HG03460 (cell line): ENCODE data around the gene CAP2.
"Not testable (repeated sequence)": the region's sequence is repeated elsewhere in the genome, so short reads cannot be mapped to it uniquely, and the experiment has no call there.

Experiments
- ATAC-seq: cut with Tn5 transposase; IDR thresholded peaks from one replicate; pipeline ENCODE4 v1.9.1; 2021; ENCODE audit not compliant: unreplicated experiment

CAP2 gene

DNA sequence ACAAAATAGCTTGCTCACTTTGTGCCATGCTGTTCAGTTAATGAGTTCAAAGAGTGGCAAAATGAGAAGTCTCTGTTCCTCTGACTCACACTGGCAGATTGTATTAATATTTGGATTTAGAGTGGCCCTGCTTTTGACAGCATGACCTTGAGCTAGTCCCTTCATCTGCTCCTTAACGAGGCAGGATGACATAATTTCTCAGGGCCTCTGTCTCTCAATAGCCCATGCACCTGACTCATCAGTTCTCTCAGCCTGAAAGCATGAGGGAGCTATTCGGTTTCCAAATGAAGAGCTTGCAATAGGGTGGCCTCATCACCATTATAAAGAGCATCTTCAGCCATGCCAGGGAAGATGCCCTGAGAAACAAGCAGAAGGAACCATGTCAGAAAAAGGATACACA, 38.2 kb downstream of the CAP2 start:
- ATAC-seq: no peak

GRCh38 chr6:17432356-17432755, 39.0 kb downstream of the CAP2 start:
- no peak for ATAC-seq

- ATAC-seq: no peak
Observed at GRCh38 chr6:17439243-17439993, 46.0 kb downstream of the CAP2 start.

DNA sequence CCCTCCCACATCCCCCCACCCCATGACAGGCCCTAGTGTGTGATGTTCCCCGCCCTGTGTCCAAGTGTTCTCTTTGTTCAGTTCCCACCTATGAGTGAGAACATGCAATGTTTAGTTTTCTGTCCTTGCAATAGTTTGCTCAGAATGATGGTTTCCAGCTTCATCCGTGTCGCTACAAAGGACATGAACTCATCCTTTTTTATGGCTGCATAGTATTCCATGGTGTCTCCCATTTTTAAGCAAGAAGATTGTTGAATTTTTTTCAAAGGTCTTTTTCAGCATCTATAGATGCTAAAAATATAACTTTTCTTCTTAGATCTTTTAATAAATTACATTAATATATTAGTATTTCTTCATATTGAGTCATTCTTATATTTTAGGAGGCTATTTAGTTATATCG, 47.4 kb downstream of the CAP2 start:
- ATAC-seq: not testable (repeated sequence)

GRCh38 chr6:17442196-17442595, 48.8 kb downstream of the CAP2 start:
- ATAC-seq: no peak

DNA sequence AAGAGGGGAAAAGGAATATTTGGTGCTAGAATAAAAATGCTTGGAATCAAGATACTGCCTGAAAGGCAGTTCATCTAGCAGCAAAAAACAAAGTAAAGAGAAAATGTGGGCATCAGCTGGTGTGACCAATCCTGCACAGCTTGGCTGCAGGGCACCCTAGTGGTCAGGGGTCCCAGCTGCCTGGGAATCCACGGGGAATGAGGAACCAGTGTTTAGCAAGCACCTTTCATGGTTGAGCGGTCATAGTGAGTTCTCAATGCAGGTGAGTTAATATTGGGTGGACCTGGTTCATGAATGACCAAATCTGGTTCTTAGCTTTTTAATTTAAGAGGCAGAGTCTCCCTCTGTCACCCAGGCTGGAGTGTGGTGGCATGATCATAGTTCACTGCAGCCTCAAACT, 53.3 kb downstream of the CAP2 start:
- ATAC-seq: no peak

- no peak for ATAC-seq
Observed at GRCh38 chr6:17448165-17448564, 54.8 kb downstream of the CAP2 start.

DNA sequence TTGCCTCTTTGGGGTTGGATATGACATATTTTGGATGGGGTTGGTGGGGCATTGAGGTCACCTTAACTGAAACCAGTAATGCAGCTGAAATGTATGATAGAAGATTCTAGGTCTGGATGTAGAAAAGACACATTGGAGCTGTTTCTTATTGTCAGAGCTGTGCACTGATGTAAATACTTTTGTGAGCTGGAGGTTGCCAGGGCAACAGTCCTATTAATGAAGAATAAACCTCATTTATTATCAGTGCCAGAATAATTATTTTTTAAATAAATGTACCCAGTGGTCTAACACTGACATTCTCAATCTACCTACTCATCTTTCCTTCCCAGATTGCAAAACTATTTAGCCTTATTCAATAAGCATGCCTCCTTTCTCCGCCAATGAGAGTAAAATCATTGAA, 57.0 kb downstream of the CAP2 start:
- no peak for ATAC-seq

GRCh38 chr6:17450832-17451231, 57.4 kb downstream of the CAP2 start:
- ATAC-seq: no peak

DNA sequence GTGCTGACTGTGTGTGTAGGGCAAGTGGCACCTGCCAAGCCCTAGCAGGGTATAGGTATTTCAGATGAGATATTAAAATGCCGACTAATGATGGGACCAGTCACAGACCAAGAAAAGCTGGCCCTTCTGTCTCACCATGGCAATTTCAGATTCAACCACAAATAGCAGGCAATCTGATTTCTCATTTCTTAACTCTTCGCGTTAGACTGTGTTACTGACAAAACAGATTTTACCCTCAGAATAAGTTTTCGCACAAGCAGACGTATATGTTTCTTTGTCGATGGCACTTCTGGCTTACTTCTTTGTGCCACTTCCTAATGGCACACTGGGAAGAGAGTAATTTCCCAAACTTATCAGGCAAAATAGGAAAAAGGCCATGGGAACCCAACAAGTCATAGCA, 58.7 kb downstream of the CAP2 start:
- ATAC-seq: no peak

DNA sequence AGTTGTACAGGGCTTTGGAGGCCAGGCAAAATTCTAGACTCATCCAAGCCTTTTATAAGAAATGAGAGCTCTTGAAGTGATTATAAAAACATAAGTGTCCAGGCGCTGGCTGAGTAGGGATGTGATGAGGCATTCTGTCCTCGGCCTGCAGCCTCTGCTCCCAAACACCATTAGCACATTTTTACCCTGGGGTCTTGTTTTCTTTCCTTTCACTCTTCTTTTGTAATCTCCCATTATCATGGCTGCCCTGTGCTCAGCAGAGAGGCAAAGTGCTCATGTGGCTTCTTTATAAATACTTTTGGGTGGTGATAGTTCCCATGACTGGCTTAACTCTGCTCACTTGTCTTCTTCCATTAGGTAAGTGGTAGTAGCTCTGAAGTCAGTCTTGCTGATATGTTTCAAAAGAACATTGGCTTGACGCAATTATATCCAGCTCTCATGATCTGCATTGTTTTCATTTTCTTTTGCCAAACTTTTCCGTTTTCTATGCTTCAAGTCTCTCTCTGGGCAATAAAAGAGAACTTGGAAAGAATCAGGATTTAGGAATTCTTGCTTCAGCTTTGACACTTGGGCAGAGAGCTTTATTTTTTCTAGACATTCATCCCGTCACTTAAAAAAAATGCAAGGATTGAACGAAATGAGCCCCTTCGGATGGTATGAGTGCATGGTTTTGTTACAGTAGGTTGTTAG, 61.1 kb downstream of the CAP2 start:
- no peak for ATAC-seq

GRCh38 chr6:17455919-17456318, 62.5 kb downstream of the CAP2 start:
- no peak for ATAC-seq

- ATAC-seq: no peak
Observed at GRCh38 chr6:17456711-17457110, 63.3 kb downstream of the CAP2 start.

- ATAC-seq: no peak
Observed at GRCh38 chr6:17457405-17457804, 64.0 kb downstream of the CAP2 start.

- ATAC-seq: no peak
Observed at GRCh38 chr6:17457956-17458355, 64.6 kb downstream of the CAP2 start.

DNA sequence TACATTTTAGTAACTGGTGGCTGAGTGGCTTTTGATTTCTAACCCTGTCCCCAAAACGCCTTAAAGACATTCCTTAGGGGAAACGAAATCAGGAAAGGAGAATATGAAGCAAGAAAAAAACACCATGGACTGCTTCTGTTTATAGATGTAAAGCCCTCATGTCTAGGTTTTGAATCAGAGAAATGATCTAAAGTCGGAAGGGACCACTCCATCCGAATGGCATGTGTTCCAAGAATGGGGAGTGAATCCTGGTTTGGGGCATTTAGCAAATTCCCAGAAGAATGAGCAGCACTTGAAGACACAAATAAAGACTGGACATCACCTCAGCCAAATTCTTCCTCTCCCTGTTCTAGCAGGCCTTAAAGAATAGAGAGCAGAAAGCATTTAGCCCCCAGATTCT, 65.6 kb downstream of the CAP2 start:
- ATAC-seq: no peak

DNA sequence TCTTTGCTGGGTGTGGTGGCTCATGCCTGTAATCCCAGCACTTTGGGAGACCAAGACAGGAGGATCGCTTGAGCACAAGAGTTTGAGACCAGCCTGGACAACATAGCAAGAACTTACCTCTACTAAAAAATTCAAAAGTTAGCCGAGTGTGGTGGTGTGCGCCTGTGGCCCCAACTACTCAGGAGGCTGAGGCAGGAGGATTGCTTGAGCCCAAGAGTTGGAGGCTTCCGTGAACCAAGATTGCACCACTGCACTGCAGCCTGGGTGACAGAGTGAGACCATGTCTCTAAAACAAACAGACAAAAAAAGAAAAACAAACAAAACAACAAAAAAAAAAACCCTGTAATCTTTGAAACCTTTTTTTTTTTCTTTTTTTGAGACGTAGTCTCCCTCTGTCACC, 67.5 kb downstream of the CAP2 start:
- no peak for ATAC-seq

- no peak for ATAC-seq
Observed at GRCh38 chr6:17466147-17466546, 72.8 kb downstream of the CAP2 start.

GRCh38 chr6:17466707-17467106, 73.3 kb downstream of the CAP2 start:
- no peak for ATAC-seq

GRCh38 chr6:17469006-17469832, 75.8 kb downstream of the CAP2 start:
- ATAC-seq: no peak

DNA sequence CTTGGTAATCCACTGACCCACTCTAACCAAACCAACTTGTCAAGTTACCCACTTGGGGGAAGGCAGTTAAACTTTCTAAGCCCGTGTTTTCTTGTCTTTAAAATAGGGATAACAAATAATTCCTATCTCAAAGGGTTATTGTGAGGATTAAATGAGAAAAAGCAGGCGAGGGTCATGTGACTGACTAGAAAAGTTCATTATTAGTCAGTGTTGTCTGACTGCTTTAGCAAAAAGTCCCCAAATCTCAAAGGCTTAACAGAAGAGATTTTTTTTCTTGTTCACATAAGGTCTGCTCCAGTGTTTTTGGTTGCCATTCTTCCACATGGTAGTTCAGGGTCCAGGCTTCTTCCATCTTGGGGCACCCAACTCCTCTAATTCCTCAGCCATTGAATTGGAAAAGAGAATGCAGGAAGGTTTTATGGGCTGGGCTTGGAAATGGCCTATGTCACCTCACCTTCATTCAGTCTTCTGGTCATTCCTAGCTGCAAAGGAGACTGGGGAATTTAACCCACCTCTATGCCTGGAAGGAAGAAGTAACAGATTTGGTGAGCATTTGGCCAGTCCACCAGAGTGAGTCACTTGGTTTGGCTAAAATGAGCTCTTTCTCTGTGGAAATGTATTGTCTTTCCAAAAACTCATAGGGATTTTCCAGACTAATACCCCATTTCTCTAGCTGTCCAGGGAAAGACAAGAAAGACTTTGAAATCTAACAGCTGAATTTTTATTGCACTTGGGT, 77.0 kb downstream of the CAP2 start:
- ATAC-seq: no peak
